Activated T-cell treated with anti-CD3 and anti-CD28 coated beads for 48 hours (primary cell): ENCODE results near the gene RPL34.

Source experiments
- DNase-seq: peaks from one replicate; pipeline ENCODE4 v3.0.0-alpha.2; 2020; ENCODE audit warnings: low read depth

The RPL34 gene

GRCh38 chr4:108624263-108625056 is 4.1 kb downstream of the RPL34 start:
- DNase-seq, result no peak

- no peak for DNase-seq
Observed at GRCh38 chr4:108626056-108626455, 5.7 kb downstream of the RPL34 start.

- no peak for DNase-seq
Observed at GRCh38 chr4:108628411-108628810, 8.0 kb downstream of the RPL34 start.

DNA sequence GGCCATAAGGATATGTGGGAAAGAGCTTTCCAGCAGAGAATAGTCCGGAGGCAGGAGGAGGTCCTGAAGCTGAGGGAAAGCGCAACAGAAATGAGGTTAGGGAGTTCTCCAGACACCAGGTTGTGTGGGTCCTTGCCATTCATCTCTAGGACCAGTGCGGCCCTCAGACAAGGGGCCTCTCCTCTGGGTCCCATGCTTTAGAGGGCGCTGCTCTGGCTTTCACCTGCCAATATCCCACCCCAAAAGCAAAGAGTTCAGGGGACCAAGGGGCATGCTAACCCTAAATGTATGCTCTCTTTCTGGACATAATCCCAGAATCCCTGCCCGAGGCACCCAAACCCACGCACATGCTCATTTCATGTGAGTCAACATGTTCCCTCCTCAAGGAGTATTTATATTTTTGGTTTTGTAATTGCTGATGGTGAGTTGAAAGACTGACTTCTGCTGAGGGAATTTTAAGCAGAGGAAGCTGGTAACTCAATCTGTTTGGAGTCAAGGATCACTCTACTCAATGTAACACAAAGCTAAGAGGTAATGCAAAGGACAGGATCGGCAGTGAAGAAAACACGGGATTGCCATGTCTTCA is 14.8 kb downstream of the RPL34 start:
- DNase-seq, result no peak

- DNase-seq, result no peak
Observed at GRCh38 chr4:108636246-108636645, 15.9 kb downstream of the RPL34 start.

DNA sequence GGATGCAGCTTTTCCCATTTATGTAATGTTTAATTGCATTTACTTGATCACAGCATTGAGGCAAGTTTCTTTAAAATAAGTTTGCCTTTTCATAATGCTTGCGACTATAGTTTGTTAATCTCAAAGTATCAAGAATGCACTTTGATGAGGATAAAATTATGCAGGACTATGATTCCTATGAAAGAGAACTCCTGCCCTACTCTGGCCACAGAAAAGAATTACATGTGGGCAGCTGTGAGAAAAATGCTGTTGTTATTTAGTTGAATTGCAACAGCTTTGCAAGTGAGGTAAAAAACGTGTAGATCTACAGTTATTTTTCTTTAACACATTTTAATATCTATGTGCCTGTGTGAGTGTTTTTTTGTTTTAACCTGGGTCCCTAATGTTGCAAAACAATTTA is 17.5 kb downstream of the RPL34 start:
- no peak for DNase-seq

GRCh38 chr4:108644237-108644636 is 23.9 kb downstream of the RPL34 start:
- DNase-seq, result no peak

GRCh38 chr4:108646706-108647105 is 26.3 kb downstream of the RPL34 start:
- no peak for DNase-seq

DNA sequence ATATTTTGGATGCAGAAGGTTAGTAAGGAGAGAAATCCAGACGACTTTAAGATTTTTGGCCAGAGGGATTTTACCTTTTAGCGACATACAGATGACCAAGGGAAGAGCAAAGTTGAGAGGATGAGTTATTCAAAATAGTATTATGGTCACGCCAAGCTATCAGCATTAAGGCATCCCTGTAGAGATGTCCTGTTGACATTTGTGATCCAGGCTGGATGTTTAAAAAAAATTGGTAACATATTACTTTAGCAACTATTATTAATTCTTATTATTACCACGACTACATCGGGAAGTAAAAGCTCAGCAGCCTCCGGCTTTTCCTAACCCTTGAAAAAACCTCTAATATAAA is 29.5 kb downstream of the RPL34 start:
- DNase-seq, result no peak

GRCh38 chr4:108650212-108651013 is 30.0 kb downstream of the RPL34 start, which contains the start of gene OSTC:
TSS of gene OSTC (plus strand) at chr4:108650599. CDS start at chr4:108650656, 57 bp downstream.
- DNase-seq, result peak; percentile 87

GRCh38 chr4:108651014-108651791 is 30.8 kb downstream of the RPL34 start:
- DNase-seq, result no peak

- no peak for DNase-seq
Observed at GRCh38 chr4:108662629-108663028, 42.3 kb downstream of the RPL34 start.

DNA sequence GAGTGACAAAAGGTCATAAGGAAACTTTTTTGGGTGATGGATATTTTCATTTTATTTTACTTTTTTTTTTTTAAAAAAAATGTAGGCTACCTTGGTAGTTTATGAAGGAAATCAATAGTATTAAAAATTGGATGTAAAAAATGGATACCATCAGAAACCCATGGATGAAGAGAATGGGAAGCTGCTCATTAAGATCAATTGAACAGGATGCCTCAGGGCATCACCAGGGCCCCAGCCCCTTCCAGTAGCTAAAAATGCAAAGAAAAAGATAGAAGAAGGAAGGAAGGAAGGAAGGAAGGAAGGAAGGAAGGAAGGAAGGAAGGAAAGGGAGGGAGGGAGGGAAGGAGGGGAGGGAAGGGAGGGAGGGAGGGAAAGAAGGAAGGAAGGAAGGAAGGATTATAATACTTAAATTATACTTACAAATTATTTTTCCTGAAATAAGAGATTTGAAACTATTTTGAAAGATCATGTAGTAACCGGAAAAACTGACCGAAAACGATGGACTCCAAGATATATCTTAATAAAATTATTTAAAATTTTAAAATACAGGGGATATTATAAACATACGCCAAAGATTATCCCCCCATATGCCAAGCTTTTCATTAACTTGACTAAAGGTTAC is 54.1 kb downstream of the RPL34 start:
- DNase-seq, result no peak
